ENCODE measurements around the gene TRPT1. TPM values are rescaled to one million over a fixed set of nuclear protein-coding genes. Genes with fewer than 3 reads are reported as not detected.
A peak's percentile ranks its signal among the peaks of the same experiment; 100 is the strongest.
"Not testable (repeated sequence)": the region's sequence is repeated elsewhere in the genome, so short reads cannot be mapped to it uniquely, and the experiment has no call there.

Gene TRPT1
- polyA plus RNA-seq, 3 donors, result 24.8 to 34.6 (median 31.6) TPM

GRCh38 chr11:64247729-64248531 is 21.9 kb upstream of the TRPT1 start:
- Histone ChIP-seq H2AFZ (ENCODE audit: insufficient read depth, low read depth, low read length, poor library complexity, severe bottlenecking) (peak overlapping the region; percentile 66), H3K27ac (ENCODE audit: low read depth in 1 of 2, low read length in 2 of 2) (no peak overlapping the region), H3K4me3 (replicated peaks in 1 of 3; ENCODE audit: low read depth in 2 of 3, low read length in 3 of 3) (peak overlapping the region; percentile 50 to 94 (median 86)), H3K4me1 (ENCODE audit: control insufficient read depth in 1 of 2, insufficient read depth in 2 of 2, low read length in 2 of 2) (peaks cover 50 to 72% of the 10 kb centered on the region in 2 donors), H4K20me1 (ENCODE audit: insufficient read depth, low read length) (peaks cover 9% of the 10 kb centered on the region), H3K79me2 (ENCODE audit: insufficient read depth, low read length) (peaks cover 38% of the 10 kb centered on the region), H3K27me3 (ENCODE audit: control insufficient read depth in 2 of 2, insufficient read depth in 2 of 2, low read length in 2 of 2) (no peaks in the 10 kb centered on the region), H3K36me3 (replicated peaks in 1 of 2; ENCODE audit: control insufficient read depth in 1 of 2, insufficient read depth in 2 of 2, low read length in 2 of 2) (peaks cover 10 to 12% of the 10 kb centered on the region in 2 donors), H3K9ac (ENCODE audit: insufficient read depth, low read length, poor library complexity, severe bottlenecking) (no peak overlapping the region), H3K9me3 (replicated peaks in 1 of 2; ENCODE audit: control insufficient read depth in 1 of 2, insufficient read depth in 1 of 2, low read length in 2 of 2) (no peaks in the 10 kb centered on the region), H3K4me2 (replicated peaks; ENCODE audit: extremely low read depth, low read length, poor library complexity, severe bottlenecking) (peak overlapping the region; percentile 93)
- WGBS (ENCODE audit: insufficient coverage), result 51% methylated on average over 21 of the region's 31 CpGs
- H3K36me3 Mint-ChIP-seq, result peaks cover 13 to 14% of the 10 kb centered on the region in 2 donors
- TF ChIP-seq CTCF (IDR thresholded peaks at IDR 0.05), result no peak
- H3K4me3 Mint-ChIP-seq, result peak overlapping the region; percentile 61 to 83
- DNase-seq, result no peak
- intact Hi-C loops (cut with micrococcal nuclease), result no loop called here
- peaks cover 48% of the 10 kb centered on the region for H3K4me1 Mint-ChIP-seq
- peak overlapping the region in 2 of 7 donors; percentile 11 to 76 for H3K27ac Mint-ChIP-seq
- no peaks in the 10 kb centered on the region for H3K9me3 Mint-ChIP-seq
- peaks cover 3 to 10% (median 7%) of the 10 kb centered on the region in 3 donors for H3K27me3 Mint-ChIP-seq (ENCODE audit: low read depth in 3 of 3)

- H3K9ac ChIP-seq (ENCODE audit: insufficient read depth, low read length, poor library complexity, severe bottlenecking), result peak within 1 kb of the TSS; percentile 76
- intact Hi-C loops (cut with micrococcal nuclease), result no loop called here
- peak within 1 kb of the TSS; percentile 66 for H2AFZ ChIP-seq (ENCODE audit: insufficient read depth, low read depth, low read length, poor library complexity, severe bottlenecking)
- Mint-ChIP-seq H3K4me1 (peaks cover 50% of the 10 kb centered on the region), H3K4me3 (peak within 1 kb of the TSS; percentile 87 to 89), H3K27ac (peak within 1 kb of the TSS; percentile 83 to 93 (median 88)), H3K36me3 (peaks cover 13 to 14% of the 10 kb centered on the region in 2 donors), H3K27me3 (ENCODE audit: low read depth in 3 of 3) (peaks cover 3 to 10% (median 7%) of the 10 kb centered on the region in 3 donors), H3K9me3 (no peaks in the 10 kb centered on the region)
- peak; percentile 75 to 81 (median 78) for DNase-seq
- peak within 1 kb of the TSS; percentile 93 for H3K4me2 ChIP-seq (replicated peaks; ENCODE audit: extremely low read depth, low read length, poor library complexity, severe bottlenecking)
- no peaks in the 10 kb centered on the region for H3K9me3 ChIP-seq (replicated peaks in 1 of 2; ENCODE audit: control insufficient read depth in 1 of 2, insufficient read depth in 1 of 2, low read length in 2 of 2)
- H3K36me3 ChIP-seq (replicated peaks in 1 of 2; ENCODE audit: control insufficient read depth in 1 of 2, insufficient read depth in 2 of 2, low read length in 2 of 2), result peaks cover 10 to 12% of the 10 kb centered on the region in 2 donors
- no peaks in the 10 kb centered on the region for H3K27me3 ChIP-seq (ENCODE audit: control insufficient read depth in 2 of 2, insufficient read depth in 2 of 2, low read length in 2 of 2)
- TF ChIP-seq CTCF (IDR thresholded peaks at IDR 0.05), result no peak
- H4K20me1 ChIP-seq (ENCODE audit: insufficient read depth, low read length), result peaks cover 1% of the 10 kb centered on the region
- H3K79me2 ChIP-seq (ENCODE audit: insufficient read depth, low read length), result peaks cover 39% of the 10 kb centered on the region
- peak within 1 kb of the TSS; percentile 82 to 92 for H3K27ac ChIP-seq (ENCODE audit: low read depth in 1 of 2, low read length in 2 of 2)
- 2% methylated on average over 46 of the region's 74 CpGs for WGBS (ENCODE audit: insufficient coverage)
- H3K4me1 ChIP-seq (ENCODE audit: control insufficient read depth in 1 of 2, insufficient read depth in 2 of 2, low read length in 2 of 2), result peaks cover 50 to 72% of the 10 kb centered on the region in 2 donors
- H3K4me3 ChIP-seq (replicated peaks in 1 of 3; ENCODE audit: low read depth in 2 of 3, low read length in 3 of 3), result peak within 1 kb of the TSS; percentile 50 to 94 (median 86)
Observed at GRCh38 chr11:64246871-64247728, 21.1 kb upstream of the TRPT1 start, which contains the start of gene PPP1R14B. PPP1R14B (minus strand) TSS chr11:64246943; CDS start chr11:64246673, 270 bp downstream.

GRCh38 chr11:64246621-64246870 is 20.6 kb upstream of the TRPT1 start:
- DNase-seq; H3K9me3 ChIP-seq (replicated peaks in 1 of 2; ENCODE audit: control insufficient read depth in 1 of 2, insufficient read depth in 1 of 2, low read length in 2 of 2); H4K20me1 ChIP-seq (ENCODE audit: insufficient read depth, low read length); intact Hi-C loops (cut with micrococcal nuclease); H3K9me3 Mint-ChIP-seq; H2AFZ ChIP-seq (ENCODE audit: insufficient read depth, low read depth, low read length, poor library complexity, severe bottlenecking); H3K27me3 ChIP-seq (ENCODE audit: control insufficient read depth in 2 of 2, insufficient read depth in 2 of 2, low read length in 2 of 2); H3K27ac ChIP-seq (ENCODE audit: low read depth in 1 of 2, low read length in 2 of 2): not testable (repeated sequence)
- peaks cover 13 to 14% of the 10 kb centered on the region in 2 donors for H3K36me3 Mint-ChIP-seq
- Histone ChIP-seq H3K9ac (ENCODE audit: insufficient read depth, low read length, poor library complexity, severe bottlenecking) (peak overlapping the region; percentile 76), H3K4me1 (ENCODE audit: control insufficient read depth in 1 of 2, insufficient read depth in 2 of 2, low read length in 2 of 2) (peaks cover 51 to 72% of the 10 kb centered on the region in 2 donors), H3K4me2 (replicated peaks; ENCODE audit: extremely low read depth, low read length, poor library complexity, severe bottlenecking) (peak overlapping the region; percentile 93), H3K79me2 (ENCODE audit: insufficient read depth, low read length) (peaks cover 39% of the 10 kb centered on the region), H3K36me3 (replicated peaks in 1 of 2; ENCODE audit: control insufficient read depth in 1 of 2, insufficient read depth in 2 of 2, low read length in 2 of 2) (peaks cover 10 to 12% of the 10 kb centered on the region in 2 donors), H3K4me3 (replicated peaks in 1 of 3; ENCODE audit: low read depth in 2 of 3, low read length in 3 of 3) (peak overlapping the region; percentile 45 to 94 (median 86))
- peak overlapping the region in 1 of 7 donors; percentile 83 for H3K27ac Mint-ChIP-seq
- peaks cover 3 to 10% (median 7%) of the 10 kb centered on the region in 3 donors for H3K27me3 Mint-ChIP-seq (ENCODE audit: low read depth in 3 of 3)
- peaks cover 46% of the 10 kb centered on the region for H3K4me1 Mint-ChIP-seq
- peak overlapping the region; percentile 83 to 87 for H3K4me3 Mint-ChIP-seq
- WGBS (ENCODE audit: insufficient coverage), result 0% methylated on average over 43 of the region's 43 CpGs
